ENCODE measurements around the gene PPP6R3.

The PPP6R3 gene

GRCh38 chr11:68498903-68499883 is 38.6 kb downstream of the PPP6R3 start:
- H3K79me2 ChIP-seq (ENCODE audit: insufficient read depth, low read depth): peaks cover 99% of the 10 kb centered on the region

GRCh38 chr11:68500206-68500605 is 39.7 kb downstream of the PPP6R3 start:
- Histone ChIP-seq H3K4me2 (no peak overlapping the region), H3K27ac (no peak overlapping the region)

More at GRCh38 chr11:68498903-68499883, 38.6 kb downstream of the PPP6R3 start:
- H3K9ac ChIP-seq: no peak overlapping the region
- no peak overlapping the region for H3K27ac ChIP-seq
- H4K20me1 ChIP-seq (ENCODE audit: insufficient read depth): peaks cover 81% of the 10 kb centered on the region
- H2AFZ ChIP-seq (ENCODE audit: low read depth): no peak overlapping the region
- peaks cover 22% of the 10 kb centered on the region for H3K4me1 ChIP-seq (ENCODE audit: low read depth, poor library complexity, severe bottlenecking)
- TF ChIP-seq, protein P1, sequence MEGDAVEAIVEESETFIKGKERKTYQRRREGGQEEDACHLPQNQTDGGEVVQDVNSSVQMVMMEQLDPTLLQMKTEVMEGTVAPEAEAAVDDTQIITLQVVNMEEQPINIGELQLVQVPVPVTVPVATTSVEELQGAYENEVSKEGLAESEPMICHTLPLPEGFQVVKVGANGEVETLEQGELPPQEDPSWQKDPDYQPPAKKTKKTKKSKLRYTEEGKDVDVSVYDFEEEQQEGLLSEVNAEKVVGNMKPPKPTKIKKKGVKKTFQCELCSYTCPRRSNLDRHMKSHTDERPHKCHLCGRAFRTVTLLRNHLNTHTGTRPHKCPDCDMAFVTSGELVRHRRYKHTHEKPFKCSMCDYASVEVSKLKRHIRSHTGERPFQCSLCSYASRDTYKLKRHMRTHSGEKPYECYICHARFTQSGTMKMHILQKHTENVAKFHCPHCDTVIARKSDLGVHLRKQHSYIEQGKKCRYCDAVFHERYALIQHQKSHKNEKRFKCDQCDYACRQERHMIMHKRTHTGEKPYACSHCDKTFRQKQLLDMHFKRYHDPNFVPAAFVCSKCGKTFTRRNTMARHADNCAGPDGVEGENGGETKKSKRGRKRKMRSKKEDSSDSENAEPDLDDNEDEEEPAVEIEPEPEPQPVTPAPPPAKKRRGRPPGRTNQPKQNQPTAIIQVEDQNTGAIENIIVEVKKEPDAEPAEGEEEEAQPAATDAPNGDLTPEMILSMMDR (conservative IDR thresholded peaks at IDR 0.05; ENCODE audit: low read depth, low read length): no peak
- no peaks in the 10 kb centered on the region for H3K27me3 ChIP-seq (ENCODE audit: insufficient read depth, low read depth)
- no peaks in the 10 kb centered on the region for H3K36me3 ChIP-seq (ENCODE audit: insufficient read depth)
- no peak overlapping the region for H3K4me2 ChIP-seq
- H3K4me3 ChIP-seq (IDR thresholded peaks at IDR 0.05; ENCODE audit: insufficient read depth, low read depth, low read length): no peak overlapping the region

GRCh38 chr11:68501813-68502212 is 41.3 kb downstream of the PPP6R3 start:
- H3K4me3 ChIP-seq (IDR thresholded peaks at IDR 0.05; ENCODE audit: insufficient read depth, low read depth, low read length): no peak overlapping the region
- H3K79me2 ChIP-seq (ENCODE audit: insufficient read depth, low read depth): peaks cover 99% of the 10 kb centered on the region
- H3K4me1 ChIP-seq (ENCODE audit: low read depth, poor library complexity, severe bottlenecking): peaks cover 33% of the 10 kb centered on the region
- H3K27me3 ChIP-seq (ENCODE audit: insufficient read depth, low read depth): no peaks in the 10 kb centered on the region
- TF ChIP-seq, protein P1 (conservative IDR thresholded peaks at IDR 0.05; ENCODE audit: low read depth, low read length): no peak
- no peak overlapping the region for H3K4me2 ChIP-seq
- H3K36me3 ChIP-seq (ENCODE audit: insufficient read depth): no peaks in the 10 kb centered on the region
- H3K9ac ChIP-seq: no peak overlapping the region
- no peak overlapping the region for H3K27ac ChIP-seq
- no peak overlapping the region for H2AFZ ChIP-seq (ENCODE audit: low read depth)
- peaks cover 77% of the 10 kb centered on the region for H4K20me1 ChIP-seq (ENCODE audit: insufficient read depth)

More at GRCh38 chr11:68500206-68500605, 39.7 kb downstream of the PPP6R3 start:
- peaks cover 82% of the 10 kb centered on the region for H4K20me1 ChIP-seq (ENCODE audit: insufficient read depth)
- H2AFZ ChIP-seq (ENCODE audit: low read depth): no peak overlapping the region
- H3K27me3 ChIP-seq (ENCODE audit: insufficient read depth, low read depth): no peaks in the 10 kb centered on the region
- no peak overlapping the region for H3K4me3 ChIP-seq (IDR thresholded peaks at IDR 0.05; ENCODE audit: insufficient read depth, low read depth, low read length)
- no peaks in the 10 kb centered on the region for H3K36me3 ChIP-seq (ENCODE audit: insufficient read depth)
- no peak overlapping the region for H3K9ac ChIP-seq
- peaks cover 99% of the 10 kb centered on the region for H3K79me2 ChIP-seq (ENCODE audit: insufficient read depth, low read depth)
- TF ChIP-seq, protein P1 (conservative IDR thresholded peaks at IDR 0.05; ENCODE audit: low read depth, low read length): no peak
- H3K4me1 ChIP-seq (ENCODE audit: low read depth, poor library complexity, severe bottlenecking): peaks cover 25% of the 10 kb centered on the region

- no peak overlapping the region for H3K9ac ChIP-seq
- no peaks in the 10 kb centered on the region for H3K36me3 ChIP-seq (ENCODE audit: insufficient read depth)
- H3K27me3 ChIP-seq (ENCODE audit: insufficient read depth, low read depth): no peaks in the 10 kb centered on the region
- TF ChIP-seq, protein P1 (conservative IDR thresholded peaks at IDR 0.05; ENCODE audit: low read depth, low read length): no peak
- H3K4me3 ChIP-seq (IDR thresholded peaks at IDR 0.05; ENCODE audit: insufficient read depth, low read depth, low read length): no peak overlapping the region
- peaks cover 30% of the 10 kb centered on the region for H3K4me1 ChIP-seq (ENCODE audit: low read depth, poor library complexity, severe bottlenecking)
- H2AFZ ChIP-seq (ENCODE audit: low read depth): no peak overlapping the region
- H3K79me2 ChIP-seq (ENCODE audit: insufficient read depth, low read depth): peaks cover 100% of the 10 kb centered on the region
- no peak overlapping the region for H3K4me2 ChIP-seq
- H4K20me1 ChIP-seq (ENCODE audit: insufficient read depth): peaks cover 73% of the 10 kb centered on the region
- H3K27ac ChIP-seq: no peak overlapping the region
These were observed 42.7 kb downstream of the PPP6R3 start for GRCh38 chr11:68503251-68503687.

All from KMS-11 (cell line).